Stimulated activated CD8-positive, alpha-beta memory T cell treated with anti-CD3 and anti-CD28 coated beads, Interleukin-12 subunit alpha, Interleukin-12 subunit beta, amount 100 ng/mL, for 1 hour (primary cell): ENCODE data around the gene TNFSF12.

Experiments
- DNase-seq: peaks from one replicate; pipeline ENCODE4 v3.0.0-alpha.2; 2020; ENCODE audit warnings: low read depth

The TNFSF12 gene

GRCh38 chr17:7570351-7570750, 21.5 kb downstream of the TNFSF12 start:
- DNase-seq: no peak

- DNase-seq: no peak
These were observed 23.4 kb downstream of the TNFSF12 start for GRCh38 chr17:7572338-7572587.

GRCh38 chr17:7572588-7573323, 23.9 kb downstream of the TNFSF12 start:
- DNase-seq: peak; percentile 99

- DNase-seq: peak; percentile 84
These were observed 24.6 kb downstream of the TNFSF12 start for GRCh38 chr17:7573324-7574080.

GRCh38 chr17:7574176-7574953, 25.5 kb downstream of the TNFSF12 start:
- DNase-seq: no peak

- DNase-seq: no peak
These were observed 26.6 kb downstream of the TNFSF12 start for GRCh38 chr17:7575481-7575883.

- no peak for DNase-seq
These were observed 27.1 kb downstream of the TNFSF12 start for GRCh38 chr17:7575959-7576358.

GRCh38 chr17:7576432-7576937, 27.6 kb downstream of the TNFSF12 start:
- DNase-seq: no peak

- DNase-seq: no peak
These were observed 28.7 kb downstream of the TNFSF12 start for GRCh38 chr17:7577327-7578199.

- peak; percentile 37 for DNase-seq
These were observed 30.4 kb downstream of the TNFSF12 start, which contains the start of gene CD68 for GRCh38 chr17:7579001-7579833. CD68 (plus strand) TSS chr17:7579638; CDS start chr17:7579678, 40 bp downstream.

GRCh38 chr17:7579834-7580603, 31.2 kb downstream of the TNFSF12 start:
- DNase-seq: no peak

- no peak for DNase-seq
These were observed 32.0 kb downstream of the TNFSF12 start for GRCh38 chr17:7580604-7581575.

- DNase-seq: no peak
These were observed 33.8 kb downstream of the TNFSF12 start for GRCh38 chr17:7582396-7583252.

- DNase-seq: peak; percentile 90
These were observed 34.6 kb downstream of the TNFSF12 start, which contains the start of gene MPDU1 for GRCh38 chr17:7583253-7584109. MPDU1 (plus strand) TSS chr17:7583852; CDS start chr17:7583863, 11 bp downstream.

- no peak for DNase-seq
These were observed 38.0 kb downstream of the TNFSF12 start for GRCh38 chr17:7586673-7587419.
